Adipose tissue (tissue), 3 donors: Measurements from ENCODE around the gene IFNGR2. TPM values are rescaled to one million over a fixed set of nuclear protein-coding genes. Genes with fewer than 3 reads are reported as not detected.
"Not testable (repeated sequence)": the region's sequence is repeated elsewhere in the genome, so short reads cannot be mapped to it uniquely, and the experiment has no call there.

Source experiments
- H3K27ac ChIP-seq: one replicate; pipeline ENCODE4 v1.5.1; 2013; ENCODE audit warnings: low read depth, low read length
- WGBS, 3 donors: extraction: QIAGEN DNeasy Blood & Tissue Kit; methylation state at CpG; one replicate each; pipeline ENCODE4 v1.1.7; 2013; 5-methylcytosine and 5-hydroxymethylcytosine counted together
- polyA plus RNA-seq, 3 donors: library from polyadenylated mRNA; stranded (reverse); fragments of 200-250 nt; gene quantifications; one replicate each; pipeline ENCODE4 v1.2.3, GENCODE V29; 2013
- donor health status: healthy with polysubstance abuse.
- donor health status: Bipolar disorder and iron deficiency.
- donor health status: healthy.

Gene IFNGR2
- polyA plus RNA-seq: 100 to 1,000 TPM in 1 of 3 donors, 10 to 100 TPM in 2; 16.8 to 125 (median 87.6) TPM

DNA sequence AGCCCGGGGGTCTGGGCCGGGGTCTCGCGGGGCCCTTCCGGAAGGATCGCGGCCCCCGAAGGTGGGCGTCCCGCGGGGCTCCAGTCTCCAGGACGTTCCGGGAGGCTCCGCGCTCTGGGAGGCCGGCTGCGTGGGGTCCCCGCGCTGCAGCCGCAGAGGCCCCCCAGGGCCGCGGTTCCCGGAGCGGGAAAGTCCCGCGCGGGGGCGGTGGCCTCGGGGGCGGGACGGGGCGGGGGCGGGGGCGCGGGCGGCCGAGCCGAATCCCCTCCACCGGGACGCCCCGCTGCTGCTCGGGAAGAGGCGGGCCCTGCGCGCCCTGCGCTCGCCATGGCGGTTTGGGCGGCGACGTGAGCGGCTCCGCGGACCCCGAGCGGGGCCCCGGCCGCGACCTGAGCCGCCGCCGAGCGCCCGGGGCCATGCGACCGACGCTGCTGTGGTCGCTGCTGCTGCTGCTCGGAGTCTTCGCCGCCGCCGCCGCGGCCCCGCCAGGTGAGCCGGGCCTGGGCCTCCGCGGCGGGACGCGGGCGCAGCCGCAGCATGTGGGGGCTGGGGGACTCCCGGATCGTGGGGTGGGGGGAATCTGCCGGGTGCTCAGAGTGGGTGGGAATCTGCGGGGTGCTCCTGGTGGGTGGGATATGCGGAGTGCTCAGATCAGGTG, at the start of gene IFNGR2:
IFNGR2 (plus strand) TSS at position 286 of the 658 bp plus-strand sequence; CDS start at position 417, 131 bp downstream.
- 0% methylated on average over 63 to 89 of the region's 89 CpGs for WGBS, 3 donors
- peak within 1 kb of the TSS; percentile 100 for H3K27ac ChIP-seq

DNA sequence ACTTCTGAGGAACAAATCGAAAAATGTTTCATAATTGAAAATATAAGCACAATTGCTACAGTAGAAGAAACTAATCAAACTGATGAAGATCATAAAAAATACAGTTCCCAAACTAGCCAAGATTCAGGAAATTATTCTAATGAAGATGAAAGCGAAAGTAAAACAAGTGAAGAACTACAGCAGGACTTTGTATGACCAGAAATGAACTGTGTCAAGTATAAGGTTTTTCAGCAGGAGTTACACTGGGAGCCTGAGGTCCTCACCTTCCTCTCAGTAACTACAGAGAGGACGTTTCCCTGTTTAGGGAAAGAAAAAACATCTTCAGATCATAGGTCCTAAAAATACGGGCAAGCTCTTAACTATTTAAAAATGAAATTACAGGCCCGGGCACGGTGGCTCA, 47.9 kb upstream of the IFNGR2 start:
- H3K27ac ChIP-seq: no peak overlapping the region
- 76 to 91% (median 80%) methylated on average over 6 of the region's 6 CpGs for WGBS, 3 donors

- WGBS, 3 donors: 88 to 91% (median 90%) methylated on average over 11 of the region's 11 CpGs
- no peak overlapping the region for H3K27ac ChIP-seq
These were observed 47.2 kb upstream of the IFNGR2 start for GRCh38 chr21:33355996-33356395.

GRCh38 chr21:33357177-33357576, 46.0 kb upstream of the IFNGR2 start:
- 80 to 91% (median 86%) methylated on average over 8 of the region's 8 CpGs for WGBS, 3 donors
- H3K27ac ChIP-seq: no peak overlapping the region

GRCh38 chr21:33359446-33359845, 43.8 kb upstream of the IFNGR2 start:
- H3K27ac ChIP-seq: no peak overlapping the region
- 77 to 88% (median 85%) methylated on average over 4 of the region's 4 CpGs for WGBS, 3 donors

DNA sequence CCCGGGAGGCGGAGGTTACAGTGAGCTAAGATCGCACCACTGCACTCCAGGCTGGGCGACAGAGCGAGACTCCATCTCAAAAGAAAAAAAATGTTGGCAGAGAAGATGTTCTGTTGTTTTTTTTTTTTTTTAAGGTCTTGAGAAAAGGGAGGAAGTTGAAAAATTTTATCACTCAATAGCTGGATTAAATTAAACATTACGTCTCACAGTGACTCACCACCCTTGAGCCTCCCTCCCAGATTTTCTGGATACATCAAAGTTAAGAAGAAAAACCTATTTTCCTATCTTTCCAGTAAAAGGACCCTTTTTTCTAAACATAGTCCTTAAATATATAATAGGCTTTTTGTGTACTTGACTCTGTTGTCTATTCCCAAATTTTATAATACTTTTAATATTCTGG, 42.9 kb upstream of the IFNGR2 start:
- H3K27ac ChIP-seq: no peak overlapping the region
- 55 to 75% (median 56%) methylated on average over 6 of the region's 6 CpGs for WGBS, 3 donors

DNA sequence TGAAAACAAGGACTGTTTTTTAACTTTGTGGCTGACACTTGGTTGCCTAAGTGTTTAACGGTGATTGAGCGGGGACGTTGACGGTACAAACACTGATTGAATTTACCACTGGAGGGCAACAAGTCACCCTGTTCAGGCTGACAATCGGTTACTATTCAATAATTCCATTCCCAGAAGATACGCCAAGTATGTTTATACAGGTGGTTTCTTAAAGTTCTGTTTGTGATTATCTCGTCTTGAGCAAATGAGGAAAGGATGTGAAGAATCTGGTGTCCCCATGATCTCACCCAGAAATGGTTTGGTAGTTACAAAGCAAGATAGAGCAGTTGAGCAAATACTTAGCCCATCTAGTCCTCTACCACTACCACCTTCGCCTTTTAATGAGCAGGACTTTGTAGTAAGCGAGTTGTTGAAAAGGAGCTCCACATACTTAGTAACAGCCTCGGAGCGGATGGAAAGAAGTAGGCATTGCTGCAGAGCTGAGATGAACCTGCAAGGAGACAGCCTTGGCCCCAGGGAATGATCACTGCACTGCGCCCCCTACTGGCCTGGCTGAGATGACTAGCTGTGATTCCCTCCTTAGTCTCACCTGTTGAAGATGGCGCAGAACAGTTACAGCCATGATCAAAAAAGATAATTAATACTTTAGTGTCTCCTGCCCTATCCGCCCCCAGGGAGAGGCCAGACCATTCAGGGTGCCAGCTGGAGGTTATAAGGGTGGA, 42.2 kb upstream of the IFNGR2 start:
- WGBS, 3 donors: 8 to 19% (median 15%) methylated on average over 14 of the region's 14 CpGs
- no peak overlapping the region for H3K27ac ChIP-seq

- 26 to 50% (median 29%) methylated on average over 12 of the region's 12 CpGs for WGBS, 3 donors
- H3K27ac ChIP-seq: no peak overlapping the region
These were observed 41.1 kb upstream of the IFNGR2 start for GRCh38 chr21:33362044-33362555.

DNA sequence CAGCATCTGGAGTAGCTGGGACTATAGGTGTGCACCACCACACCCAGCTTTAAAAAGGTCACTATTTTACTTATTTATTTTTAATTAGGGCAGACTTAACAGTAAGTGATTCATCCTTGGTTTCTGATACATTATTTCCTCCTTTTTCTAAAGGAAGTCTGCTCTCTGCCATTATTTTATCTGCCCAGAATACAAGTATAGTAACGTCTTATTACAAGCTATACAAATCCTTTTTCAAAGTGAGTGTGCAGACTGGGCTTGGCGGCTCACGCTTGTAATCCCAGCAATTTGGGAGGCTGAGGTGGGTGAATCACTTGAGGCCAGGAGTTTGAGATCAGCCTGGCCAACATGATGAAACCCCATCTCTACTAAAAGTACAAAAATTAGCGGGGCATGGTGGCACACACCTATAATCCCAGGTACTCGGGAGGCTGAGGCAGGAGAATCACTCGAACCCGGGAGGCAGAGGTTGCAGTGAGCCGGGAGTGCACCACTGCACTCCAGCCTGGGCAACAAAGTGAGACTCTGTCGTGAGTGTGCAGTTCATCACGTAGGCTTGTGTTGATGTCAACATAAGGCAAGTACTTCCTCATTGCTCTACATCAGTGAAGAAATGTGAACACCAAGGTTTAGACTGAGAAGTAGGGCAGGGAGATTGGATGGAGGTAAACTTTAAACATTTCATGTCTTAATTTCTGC, 39.2 kb upstream of the IFNGR2 start:
- WGBS, 3 donors: 60 to 75% (median 62%) methylated on average over 10 of the region's 10 CpGs
- H3K27ac ChIP-seq: not testable (repeated sequence)

- WGBS, 3 donors: 85 to 92% (median 92%) methylated on average over 5 of the region's 5 CpGs
These were observed 38.4 kb upstream of the IFNGR2 start for GRCh38 chr21:33364830-33365229.

GRCh38 chr21:33367309-33367973, 35.8 kb upstream of the IFNGR2 start:
- no peak overlapping the region for H3K27ac ChIP-seq
- 87 to 92% (median 92%) methylated on average over 7 of the region's 7 CpGs for WGBS, 3 donors

More at GRCh38 chr21:33364830-33365229, 38.4 kb upstream of the IFNGR2 start:
- H3K27ac ChIP-seq: no peak overlapping the region

DNA sequence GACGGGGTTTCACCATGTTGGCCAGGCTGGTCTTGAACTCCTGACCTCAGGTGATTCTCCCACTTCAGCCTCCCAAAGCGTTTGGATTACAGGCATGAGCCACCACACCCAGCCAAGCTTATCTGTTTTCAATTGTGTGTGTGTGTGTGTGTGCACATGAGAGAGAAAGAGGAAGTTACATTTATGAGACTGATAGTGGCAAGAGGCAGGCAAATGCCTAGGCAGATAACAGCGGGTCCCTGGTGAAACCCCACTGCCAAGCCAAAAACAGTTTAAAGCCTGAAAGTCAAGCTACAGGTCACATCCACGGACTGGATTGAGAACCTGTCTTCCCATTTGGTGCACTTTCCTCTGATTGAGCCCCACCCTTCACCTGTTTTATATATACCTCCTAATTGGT, 35.1 kb upstream of the IFNGR2 start:
- no peak overlapping the region for H3K27ac ChIP-seq
- 66 to 91% (median 69%) methylated on average over 4 of the region's 4 CpGs for WGBS, 3 donors

- WGBS, 3 donors: 79 to 90% (median 90%) methylated on average over 3 of the region's 3 CpGs
- H3K27ac ChIP-seq: no peak overlapping the region
These were observed 34.6 kb upstream of the IFNGR2 start for GRCh38 chr21:33368576-33368975.

DNA sequence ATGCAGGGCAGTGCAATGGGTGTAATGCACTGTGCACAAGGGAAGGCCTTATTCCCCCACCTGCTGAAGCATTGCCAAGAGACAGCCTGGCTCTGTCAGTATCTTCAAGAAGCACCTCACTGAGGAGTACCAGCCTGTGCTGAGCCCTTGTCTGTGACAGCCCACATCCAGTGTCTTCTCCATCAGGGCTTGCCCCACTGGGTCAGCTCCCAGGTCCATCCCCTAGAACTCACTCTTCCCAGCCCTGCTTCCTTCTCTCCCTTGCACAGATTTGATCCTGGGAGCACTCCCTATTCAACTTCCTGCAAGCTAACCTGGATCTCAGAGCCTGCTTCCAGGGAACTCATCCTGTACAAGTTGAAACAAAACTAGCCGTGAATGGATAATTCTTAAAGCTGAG, 33.6 kb upstream of the IFNGR2 start:
- 85 to 95% (median 89%) methylated on average over 1 of the region's 1 CpG for WGBS, 3 donors

GRCh38 chr21:33370305-33370704, 32.9 kb upstream of the IFNGR2 start:
- 94 to 95% (median 95%) methylated on average over 2 of the region's 2 CpGs for WGBS, 3 donors
- no peak overlapping the region for H3K27ac ChIP-seq

More for the DNA sequence above, 33.6 kb upstream of the IFNGR2 start:
- H3K27ac ChIP-seq: no peak overlapping the region

DNA sequence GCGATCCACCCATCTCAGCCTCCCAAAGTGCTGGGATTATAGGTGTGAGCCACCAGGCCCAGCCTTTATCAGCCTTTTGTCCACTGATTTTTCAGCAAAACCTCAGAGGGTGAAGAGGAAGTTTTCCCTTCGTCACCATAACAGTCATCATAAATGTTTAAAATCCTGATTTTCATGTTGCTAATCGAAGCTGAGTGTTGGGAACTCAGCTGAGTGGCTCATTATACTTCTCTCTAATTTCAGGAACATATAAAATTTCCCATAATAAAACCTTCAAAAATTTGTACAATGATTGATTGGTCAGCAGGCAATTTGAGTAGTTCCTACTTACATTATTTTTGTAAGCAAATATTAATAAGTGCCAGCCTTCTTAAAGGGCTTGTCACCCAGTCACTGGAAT, 31.8 kb upstream of the IFNGR2 start:
- no peak overlapping the region for H3K27ac ChIP-seq
- 76 to 77% (median 77%) methylated on average over 3 of the region's 3 CpGs for WGBS, 3 donors

DNA sequence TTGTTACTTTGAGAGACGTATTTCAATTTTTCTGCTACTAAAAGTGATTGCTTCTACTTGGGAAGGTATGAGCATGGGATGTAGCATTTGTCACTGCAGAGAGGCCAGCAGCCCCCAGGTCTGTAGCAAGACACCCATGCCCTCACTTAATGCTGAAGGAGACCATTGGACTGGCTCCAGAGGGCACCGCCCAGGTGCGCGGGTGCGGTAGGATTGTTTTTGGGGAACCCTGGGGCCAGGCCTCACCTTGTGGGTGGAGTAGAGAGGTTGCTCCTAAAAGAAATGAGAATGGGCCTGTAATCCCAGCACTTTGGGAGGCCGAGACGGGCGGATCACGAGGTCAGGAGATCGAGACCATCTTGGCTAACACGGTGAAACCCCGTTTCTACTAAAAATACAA, 30.6 kb upstream of the IFNGR2 start:
- 90 to 97% (median 90%) methylated on average over 10 to 12 of the region's 12 CpGs for WGBS, 3 donors

DNA sequence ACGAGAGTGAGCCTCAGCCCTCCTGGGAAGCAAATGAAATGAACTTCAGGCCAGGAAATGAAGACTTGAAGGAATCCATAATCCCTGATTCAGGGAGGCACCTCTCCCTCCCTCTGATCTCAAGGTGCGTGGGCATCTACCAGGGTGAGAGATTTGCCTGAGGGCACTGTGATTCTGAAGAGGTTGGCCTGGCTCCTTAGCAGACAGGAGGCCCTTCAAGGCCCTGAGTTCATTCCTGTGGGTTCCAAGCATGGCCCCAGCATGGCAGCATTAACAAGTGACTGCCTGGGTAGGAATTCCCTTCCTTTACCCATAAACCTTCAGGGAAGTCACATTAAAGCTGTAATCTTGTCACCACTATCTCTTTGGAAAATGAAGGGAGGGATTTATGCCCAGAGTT, 29.8 kb upstream of the IFNGR2 start:
- no peak overlapping the region for H3K27ac ChIP-seq
- WGBS, 3 donors: 82 to 93% (median 88%) methylated on average over 2 of the region's 2 CpGs

More for the DNA sequence above, 30.6 kb upstream of the IFNGR2 start:
- no peak overlapping the region for H3K27ac ChIP-seq

DNA sequence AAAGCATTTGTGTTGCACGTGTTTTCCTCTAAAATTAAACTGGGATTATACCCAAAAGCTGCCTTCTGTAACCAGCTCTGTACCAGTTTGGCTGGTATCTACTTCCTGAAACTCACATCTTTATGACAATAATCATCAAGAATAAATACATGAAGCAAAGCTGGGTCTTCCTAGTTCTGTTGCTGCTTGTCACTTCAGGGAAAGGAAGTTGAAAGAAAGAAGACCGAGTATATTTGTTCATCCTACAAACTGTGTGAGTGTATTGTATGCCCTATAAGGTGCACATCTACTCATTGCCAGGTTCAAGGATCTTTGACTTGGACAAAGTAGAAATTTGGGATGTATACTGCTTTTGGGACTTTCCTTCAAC, 29.1 kb upstream of the IFNGR2 start:
- 33 to 57% (median 39%) methylated on average over 2 of the region's 2 CpGs for WGBS, 3 donors
- no peak overlapping the region for H3K27ac ChIP-seq
